ENCODE data around the gene NSL1.

GRCh38 chr1:212825798-212826452 is 34.3 kb upstream of the NSL1 start:
- no peak for TF ChIP-seq CTCF (IDR thresholded peaks at IDR 0.05)
- TF ChIP-seq POLR2AphosphoS5 (IDR thresholded peaks at IDR 0.05) = no peak
- no peak for TF ChIP-seq POLR2A (IDR thresholded peaks at IDR 0.05)

All from stomach (tissue), 4 donors.